ENCODE results near the gene MUCL3.
"Not testable (repeated sequence)": the region's sequence is repeated elsewhere in the genome, so short reads cannot be mapped to it uniquely, and the experiment has no call there.

The MUCL3 gene

GRCh38 chr6:30910473-30910872, 30.3 kb upstream of the MUCL3 start:
- DNase-seq (ENCODE audit: low read depth, low spot score), result not testable (repeated sequence)

- no peak for DNase-seq (ENCODE audit: low read depth, low spot score)
Measured at GRCh38 chr6:30912746-30913520, 27.8 kb upstream of the MUCL3 start.

GRCh38 chr6:30913721-30914075, 27.1 kb upstream of the MUCL3 start:
- no peak for DNase-seq (ENCODE audit: low read depth, low spot score)

GRCh38 chr6:30914076-30914853, 26.5 kb upstream of the MUCL3 start, which contains the start of gene VARS2:
Gene VARS2 (plus strand): TSS chr6:30914238. CDS start chr6:30914837, 599 bp downstream.
- no peak for DNase-seq (ENCODE audit: low read depth, low spot score)

- DNase-seq (ENCODE audit: low read depth, low spot score), result no peak
Measured at GRCh38 chr6:30914854-30915590, 25.8 kb upstream of the MUCL3 start.

GRCh38 chr6:30915591-30915946, 25.2 kb upstream of the MUCL3 start:
- no peak for DNase-seq (ENCODE audit: low read depth, low spot score)

GRCh38 chr6:30917041-30917440, 23.7 kb upstream of the MUCL3 start:
- DNase-seq (ENCODE audit: low read depth, low spot score), result no peak

- DNase-seq (ENCODE audit: low read depth, low spot score), result no peak
Measured at GRCh38 chr6:30917487-30917886, 23.3 kb upstream of the MUCL3 start.

- no peak for DNase-seq (ENCODE audit: low read depth, low spot score)
Measured at GRCh38 chr6:30918670-30919069, 22.1 kb upstream of the MUCL3 start.

- no peak for DNase-seq (ENCODE audit: low read depth, low spot score)
Measured at GRCh38 chr6:30922447-30922852, 18.3 kb upstream of the MUCL3 start.

GRCh38 chr6:30924040-30924627, 16.6 kb upstream of the MUCL3 start:
- not testable (repeated sequence) for DNase-seq (ENCODE audit: low read depth, low spot score)

GRCh38 chr6:30926644-30927043, 14.1 kb upstream of the MUCL3 start:
- DNase-seq (ENCODE audit: low read depth, low spot score), result no peak

- DNase-seq (ENCODE audit: low read depth, low spot score), result not testable (repeated sequence)
Measured at GRCh38 chr6:30927080-30927479, 13.7 kb upstream of the MUCL3 start.

- DNase-seq (ENCODE audit: low read depth, low spot score), result no peak
Measured at GRCh38 chr6:30928677-30929076, 12.1 kb upstream of the MUCL3 start.

GRCh38 chr6:30930506-30930905, 10.3 kb upstream of the MUCL3 start:
- no peak for DNase-seq (ENCODE audit: low read depth, low spot score)

- DNase-seq (ENCODE audit: low read depth, low spot score), result no peak
Measured at GRCh38 chr6:30931272-30931671, 9.5 kb upstream of the MUCL3 start.

GRCh38 chr6:30931969-30932645, 8.7 kb upstream of the MUCL3 start, which contains the start of gene SFTA2:
Gene SFTA2 (minus strand): TSS chr6:30932170. CDS start chr6:30932096, 74 bp downstream.
- DNase-seq (ENCODE audit: low read depth, low spot score), result no peak

- DNase-seq (ENCODE audit: low read depth, low spot score), result no peak
Measured at GRCh38 chr6:30932665-30933365, 8.0 kb upstream of the MUCL3 start.

GRCh38 chr6:30935018-30935417, 5.8 kb upstream of the MUCL3 start:
- no peak for DNase-seq (ENCODE audit: low read depth, low spot score)

- no peak for DNase-seq (ENCODE audit: low read depth, low spot score)
Measured at GRCh38 chr6:30937265-30937664, 3.5 kb upstream of the MUCL3 start.

- DNase-seq (ENCODE audit: low read depth, low spot score), result no peak
Measured at GRCh38 chr6:30938730-30939129, 2.0 kb upstream of the MUCL3 start.

Data from iPS DF 19.7 (cell line).